H1 (cell line): ENCODE data around the gene DCLRE1B. TPM values are rescaled to one million over a fixed set of nuclear protein-coding genes. Genes with fewer than 3 reads are reported as not detected.

ENCODE experiments used
- CTCF ChIA-PET: fragments of 300-600 bp; sonication (Branson Sonifier 250); formaldehyde crosslinking; loops from one replicate; lab custom pipeline; 2021; ENCODE audit not compliant: partially characterized antibody; lab: Charles Lee
- POLR2A ChIA-PET: fragments of 300-600 bp; sonication (Branson Sonifier 250); formaldehyde crosslinking; loops from one replicate; lab custom pipeline; 2021; ENCODE audit warnings: inconsistent platforms; ENCODE audit not compliant: partially characterized antibody; lab: Charles Lee
- DNase-seq, 2 experiments: peaks; one replicate each; pipeline versions ENCODE4 v3.0.0 to v3.0.0-alpha.2; 2010 to 2022; ENCODE audit warnings: low spot score in 2 of 2, low read depth in 1 of 2, mixed read lengths in 1 of 2
- FAIRE-seq: peaks from 2 replicates; lab custom pipeline; 2011; peaks lifted over from hg19 to GRCh38; lab: Jason Lieb, UNC
- H2AFZ ChIP-seq: 2 replicates; pipeline ENCODE4 v1.8.1; 2012; ENCODE audit warnings: low read length, inconsistent platforms
- H2AK5ac ChIP-seq: 2 replicates; pipeline ENCODE4 v1.6.1; 2013; ENCODE audit warnings: low read depth, low read length
- H2BK120ac ChIP-seq: replicated peaks from 2 replicates; pipeline ENCODE3; 2013; ENCODE audit warnings: low read depth, low read length, inconsistent platforms
- H2BK12ac ChIP-seq: 2 replicates; pipeline ENCODE4 v1.6.1; 2013; ENCODE audit warnings: low read depth, low read length
- H2BK15ac ChIP-seq: 2 replicates; pipeline ENCODE4 v1.6.1; 2013; ENCODE audit warnings: low read length
- H2BK20ac ChIP-seq: 2 replicates; pipeline ENCODE4 v1.6.1; 2013; ENCODE audit warnings: low read length
- H2BK5ac ChIP-seq: 2 replicates; pipeline ENCODE4 v1.6.1; 2013; ENCODE audit warnings: low read depth, low read length
- H3K14ac ChIP-seq: 2 replicates; pipeline ENCODE4 v1.6.1; 2013; ENCODE audit warnings: inconsistent platforms; ENCODE audit not compliant: insufficient read length
- H3K18ac ChIP-seq: 2 replicates; pipeline ENCODE4 v1.6.1; 2013; ENCODE audit warnings: low read length; ENCODE audit errors: extremely low read depth
- H3K23ac ChIP-seq: 2 replicates; pipeline ENCODE4 v1.6.1; 2013; ENCODE audit warnings: inconsistent platforms; ENCODE audit not compliant: insufficient read length
- H3K23me2 ChIP-seq: 2 replicates; pipeline ENCODE4 v1.6.1; 2013; ENCODE audit warnings: low read depth, low read length
- H3K27ac ChIP-seq: 2 replicates; pipeline ENCODE4 v1.6.1; 2011; ENCODE audit warnings: low read depth, low read length, inconsistent platforms
- H3K27me3 ChIP-seq, 4 experiments: replicated peaks in 1 of 4; 1 replicate in 1 of 4; 2 replicates in 3 of 4; pipeline versions ENCODE4 v1.6.1 to v1.8.1; 2011 to 2013; ENCODE audit warnings: low read length in 3 of 4, mild to moderate bottlenecking in 3 of 4, inconsistent platforms in 2 of 4, mixed read lengths in 2 of 4, moderate library complexity in 1 of 4; ENCODE audit not compliant: control insufficient read depth in 3 of 4, insufficient read depth in 3 of 4; ENCODE audit errors: extremely low read depth in 1 of 4
- H3K36me3 ChIP-seq, 4 experiments: 2 replicates each; pipeline versions ENCODE4 v1.6.1 to v1.8.1; 2011 to 2013; ENCODE audit warnings: mild to moderate bottlenecking in 4 of 4, low read length in 3 of 4, moderate library complexity in 2 of 4, control low read depth in 1 of 4, inconsistent platforms in 1 of 4; ENCODE audit not compliant: insufficient read depth in 4 of 4, control insufficient read depth in 2 of 4
- H3K4ac ChIP-seq: replicated peaks from 2 replicates; pipeline ENCODE3; 2013; ENCODE audit warnings: low read length, low read depth, mixed read lengths, inconsistent platforms; ENCODE audit not compliant: insufficient read length
- H3K4me1 ChIP-seq, 4 experiments: replicated peaks in 1 of 4; 1 replicate in 1 of 4; 2 replicates in 3 of 4; pipeline versions ENCODE4 v1.6.1 to v1.8.1; 2011 to 2013; ENCODE audit warnings: low read length in 3 of 4, inconsistent platforms in 2 of 4, mixed read lengths in 1 of 4; ENCODE audit not compliant: insufficient read depth in 4 of 4, control insufficient read depth in 3 of 4
- H3K4me2 ChIP-seq, 2 experiments: 2 replicates each; pipeline versions ENCODE4 v1.6.1 to v1.8.1; 2011 to 2013; ENCODE audit warnings: low read depth in 2 of 2, low read length in 2 of 2, control low read depth in 1 of 2, inconsistent platforms in 1 of 2, mild to moderate bottlenecking in 1 of 2; ENCODE audit not compliant: insufficient read depth in 1 of 2
- H3K4me3 ChIP-seq, 4 experiments: fragments of 200-600, 300-600 bp in 1 of 4; sonication (generic), shearing (Covaris generic), sonication (Bioruptor Twin) in 1 of 4; 2 replicates each; pipeline versions ENCODE4 v1.5.1 to v1.8.1; 2011 to 2016; ENCODE audit warnings: low read length in 4 of 4, low read depth in 3 of 4, control low read depth in 2 of 4, inconsistent platforms in 2 of 4, mild to moderate bottlenecking in 2 of 4, mixed read lengths in 1 of 4, moderate library complexity in 1 of 4; ENCODE audit not compliant: insufficient read depth in 2 of 4; ENCODE audit errors: extremely low read depth in 1 of 4
- H3K56ac ChIP-seq: replicated peaks from 2 replicates; pipeline ENCODE3; 2013; ENCODE audit warnings: low read depth, mild to moderate bottlenecking, mixed read lengths, low read length, inconsistent platforms; ENCODE audit not compliant: insufficient read length
- H3K79me1 ChIP-seq: 2 replicates; pipeline ENCODE4 v1.6.1; 2013; ENCODE audit warnings: low read depth, low read length, control low read depth
- H3K79me2 ChIP-seq, 2 experiments: 2 replicates each; pipeline versions ENCODE4 v1.6.1 to v1.8.1; 2012 to 2013; ENCODE audit warnings: low read length in 2 of 2, mild to moderate bottlenecking in 2 of 2, inconsistent platforms in 1 of 2; ENCODE audit not compliant: insufficient read depth in 2 of 2, control insufficient read depth in 1 of 2
- H3K9ac ChIP-seq, 4 experiments: replicated peaks in 1 of 4; 1 replicate in 1 of 4; 2 replicates in 3 of 4; pipeline versions ENCODE4 v1.6.1 to v1.8.1; 2011 to 2013; ENCODE audit warnings: low read depth in 3 of 4, low read length in 3 of 4, control low read depth in 2 of 4, mild to moderate bottlenecking in 2 of 4, moderate library complexity in 2 of 4, inconsistent platforms in 1 of 4; ENCODE audit errors: extremely low read depth in 1 of 4
- H3K9me3 ChIP-seq, 2 experiments: 2 replicates each; pipeline versions ENCODE4 v1.6.1 to v1.8.1; 2012 to 2013; ENCODE audit warnings: mild to moderate bottlenecking in 2 of 2, moderate library complexity in 2 of 2, control low read depth in 1 of 2, inconsistent platforms in 1 of 2, low read depth in 1 of 2, low read length in 1 of 2, mixed read lengths in 1 of 2; ENCODE audit not compliant: insufficient read depth in 2 of 2
- H4K20me1 ChIP-seq, 2 experiments: replicated peaks in 1 of 2; 2 replicates each; pipeline versions ENCODE3 to v1.8.1; 2011 to 2013; ENCODE audit warnings: inconsistent platforms in 2 of 2, low read length in 2 of 2, mild to moderate bottlenecking in 1 of 2; ENCODE audit not compliant: insufficient read depth in 2 of 2, control insufficient read depth in 1 of 2
- H4K5ac ChIP-seq: 2 replicates; pipeline ENCODE4 v1.6.1; 2013; ENCODE audit warnings: low read length, low read depth, mixed read lengths, inconsistent platforms; ENCODE audit not compliant: insufficient read length
- H4K8ac ChIP-seq: 2 replicates; pipeline ENCODE4 v1.8.0; 2013; ENCODE audit warnings: mild to moderate bottlenecking, moderate library complexity, low read length, inconsistent platforms; ENCODE audit not compliant: insufficient read depth; ENCODE audit errors: extremely low read depth
- H4K91ac ChIP-seq: replicated peaks from 2 replicates; pipeline ENCODE3; 2013; ENCODE audit warnings: low read length, mixed read lengths, inconsistent platforms; ENCODE audit not compliant: insufficient read length
- CREB1 ChIP-seq: IDR thresholded peaks from 2 replicates; pipeline ENCODE4 v1.6.1; 2012; ENCODE audit warnings: inconsistent platforms
- KDM1A ChIP-seq: fragments of 200-600, 300-600 bp; sonication (generic); IDR thresholded peaks from 2 replicates; pipeline ENCODE4 v1.7.1; 2016; ENCODE audit warnings: mild to moderate bottlenecking, low read length, borderline replicate concordance
- PHF8 ChIP-seq: fragments of 200-600 bp; sonication (generic); conservative IDR thresholded peaks from 2 replicates; pipeline ENCODE4 v1.7.1; 2012; ENCODE audit warnings: low read depth, mild to moderate bottlenecking, inconsistent platforms, low read length, moderate library complexity
- WGBS, 2 experiments: shearing (Covaris generic) in 1 of 2; methylation state at CpG; one replicate each; pipeline versions ENCODE4 v1.1.6 to v1.1.7; 2013 to 2015; ENCODE audit warnings: low lambda C conversion rate in 2 of 2, mixed read lengths in 2 of 2, inconsistent platforms in 1 of 2, low coverage in 1 of 2, missing lambda C conversion rate in 1 of 2; ENCODE audit not compliant: insufficient replicate concordance in 2 of 2, insufficient coverage in 1 of 2, insufficient read length in 1 of 2; ENCODE audit errors: extremely low coverage in 1 of 2, missing lambda C conversion rate in 1 of 2; 5-methylcytosine and 5-hydroxymethylcytosine counted together
- polyA plus RNA-seq, 7 experiments: library from polyadenylated mRNA; depleted of rRNA in 3 of 7; stranded (reverse) in 5 of 7; unstranded in 2 of 7; fragments of >200 nt in 5 of 7; fragments of 200-250 nt in 2 of 7; gene quantifications; 1 replicate in 5 of 7; 2 replicates in 1 of 7; 4 replicates in 1 of 7; pipeline versions ENCODE4 v1.2.1 to v1.2.3, GENCODE V29; 2011 to 2013; ENCODE audit warnings: missing spikeins in 2 of 7, mixed read lengths in 2 of 7
- total RNA-seq: library from RNA; stranded (reverse); fragmentation: NEBNext Ultra II Directional; extraction: Animal tissue kit (Norgen Biotek cat#: 25700); gene quantifications from 2 replicates; pipeline ENCODE4 v1.2.1, GENCODE V29; 2021

Gene DCLRE1B
- total and polyA plus RNA-seq, 2 of the 8 experiments (the other 6 are each of a cell fraction or from before 2014, with no cell fraction given), result 5.5 to 11.0 TPM

DNA sequence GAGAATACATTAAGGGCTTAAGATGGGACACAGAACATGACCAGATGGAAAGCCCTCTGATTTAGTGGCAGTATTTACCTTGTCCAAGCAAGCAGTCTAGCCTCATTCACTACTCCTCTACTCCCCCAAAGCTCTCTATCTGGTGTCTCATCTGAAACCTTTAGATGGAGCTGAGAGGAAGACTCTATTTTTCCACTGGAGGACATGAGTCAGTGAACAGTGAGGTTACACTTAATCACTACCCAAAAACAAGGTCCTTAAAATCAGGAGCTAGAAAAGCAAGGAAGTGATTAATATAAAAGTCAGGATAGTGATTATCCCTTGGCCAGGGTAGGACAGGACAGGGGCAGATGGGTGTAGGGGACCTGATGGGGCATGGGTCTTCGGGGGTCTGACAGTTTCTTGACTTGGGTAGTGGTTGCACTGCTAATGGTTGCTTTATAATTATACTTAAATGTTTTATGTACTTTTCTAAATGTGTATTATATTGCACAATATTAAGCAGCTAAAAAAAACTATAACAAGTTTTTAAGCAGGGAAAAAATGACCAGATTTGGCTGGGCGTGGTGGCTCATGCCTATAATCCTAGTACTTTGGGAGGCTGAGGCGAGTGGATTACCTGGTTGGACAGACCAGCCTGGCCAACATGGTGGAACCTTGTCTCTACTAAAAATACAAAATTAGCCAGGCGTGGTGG, 36.6 kb upstream of the DCLRE1B start:
- H3K79me2 ChIP-seq, result no peaks in the 10 kb centered on the region
- H3K4me1 ChIP-seq, result no peaks in the 10 kb centered on the region
- no peak overlapping the region for H2AFZ ChIP-seq
- H3K9me3 ChIP-seq, result no peaks in the 10 kb centered on the region
- H3K4me2 ChIP-seq, result no peak overlapping the region
- H3K27me3 ChIP-seq, result no peaks in the 10 kb centered on the region
- CTCF ChIA-PET, result interaction anchor here (1.0 kb wide), 1 partner anchor 34 kb away, joined by 4 read pairs; no protein-coding TSS in a partner anchor
- no peak overlapping the region for H3K23ac ChIP-seq
- no peak overlapping the region for H3K4me3 ChIP-seq
- no peak overlapping the region for H2BK5ac ChIP-seq
- no peak overlapping the region for H4K8ac ChIP-seq
- no peak overlapping the region for H4K91ac ChIP-seq
- no peak for TF ChIP-seq KDM1A
- no peak for TF ChIP-seq CREB1
- TF ChIP-seq PHF8, result no peak
- TF ChIP-seq, all 59 proteins: peak for 0
- Histone ChIP-seq H2BK12ac (no peak overlapping the region), H2BK15ac (no peak overlapping the region), H3K4ac (no peak overlapping the region), H3K27ac (no peak overlapping the region), H3K14ac (no peak overlapping the region), H2BK20ac (no peak overlapping the region), H2BK120ac (no peak overlapping the region), H3K9ac (no peak overlapping the region), H3K23me2 (no peaks in the 10 kb centered on the region), H4K20me1 (no peaks in the 10 kb centered on the region), H4K5ac (no peak overlapping the region), H2AK5ac (no peak overlapping the region), H3K18ac (no peak overlapping the region), H3K56ac (no peak overlapping the region), H3K36me3 (no peaks in the 10 kb centered on the region), H3K79me1 (no peaks in the 10 kb centered on the region)
- WGBS, 2 experiments, result 98% methylated on average over 4 of the region's 4 CpGs; no CpG with 5 or more reads in 1 of the 2 experiments
- POLR2A ChIA-PET, result no interaction called here
- DNase-seq (no peak), FAIRE-seq (no peak)
